ENCODE results near the gene ACTG1.
A peak's percentile ranks its signal among the peaks of the same experiment; 100 is the strongest.

The ACTG1 gene

DNA sequence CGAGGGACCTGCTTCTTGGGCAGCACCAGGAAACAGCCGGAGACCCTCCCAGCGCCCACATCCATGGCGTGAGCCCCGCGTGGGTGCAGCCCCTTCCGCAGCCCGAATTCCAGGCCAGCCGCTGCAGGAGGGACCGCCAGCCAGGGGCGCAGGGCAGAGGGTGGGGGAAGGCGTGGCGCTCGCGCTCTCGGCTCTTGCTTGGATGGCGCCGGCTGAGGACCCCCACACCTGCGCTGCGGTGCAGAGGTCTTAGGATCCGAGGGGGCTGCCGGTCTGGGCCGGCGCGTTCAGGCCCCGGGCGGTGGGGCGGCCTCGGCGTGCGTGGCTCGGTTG is 28.8 kb downstream of the ACTG1 start:
- DNase-seq (ENCODE audit: insufficient read length, low spot score), result no peak
- FAIRE-seq, result no peak

GRCh38 chr17:81483085-81483861 is 29.3 kb downstream of the ACTG1 start:
- no peak for DNase-seq (ENCODE audit: insufficient read length, low spot score)
- FAIRE-seq, result no peak

DNA sequence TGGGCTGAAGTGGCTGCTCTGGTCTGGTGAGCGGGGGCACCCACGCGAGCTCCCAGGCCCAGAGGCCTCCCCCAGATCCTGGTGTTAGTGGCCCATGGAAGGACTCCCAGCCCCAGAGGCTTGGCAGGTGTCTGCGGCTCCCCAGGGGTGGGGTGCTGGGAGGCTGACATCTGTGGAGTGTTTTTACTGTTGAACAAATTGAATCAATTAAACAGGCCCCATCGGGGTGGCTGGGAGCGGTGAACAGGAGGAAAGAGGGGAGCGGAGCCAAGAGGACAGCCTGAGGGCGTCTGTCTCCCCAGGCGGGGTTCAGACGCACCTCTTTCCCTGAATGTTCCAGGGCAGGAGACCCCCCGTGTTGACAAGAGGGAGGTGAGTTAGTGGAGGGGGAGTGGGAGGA is 29.9 kb downstream of the ACTG1 start:
- FAIRE-seq (no peak), DNase-seq (ENCODE audit: insufficient read length, low spot score) (no peak)

GRCh38 chr17:81481815-81482505 is 30.6 kb downstream of the ACTG1 start:
- FAIRE-seq (no peak), DNase-seq (ENCODE audit: insufficient read length, low spot score) (no peak)

DNA sequence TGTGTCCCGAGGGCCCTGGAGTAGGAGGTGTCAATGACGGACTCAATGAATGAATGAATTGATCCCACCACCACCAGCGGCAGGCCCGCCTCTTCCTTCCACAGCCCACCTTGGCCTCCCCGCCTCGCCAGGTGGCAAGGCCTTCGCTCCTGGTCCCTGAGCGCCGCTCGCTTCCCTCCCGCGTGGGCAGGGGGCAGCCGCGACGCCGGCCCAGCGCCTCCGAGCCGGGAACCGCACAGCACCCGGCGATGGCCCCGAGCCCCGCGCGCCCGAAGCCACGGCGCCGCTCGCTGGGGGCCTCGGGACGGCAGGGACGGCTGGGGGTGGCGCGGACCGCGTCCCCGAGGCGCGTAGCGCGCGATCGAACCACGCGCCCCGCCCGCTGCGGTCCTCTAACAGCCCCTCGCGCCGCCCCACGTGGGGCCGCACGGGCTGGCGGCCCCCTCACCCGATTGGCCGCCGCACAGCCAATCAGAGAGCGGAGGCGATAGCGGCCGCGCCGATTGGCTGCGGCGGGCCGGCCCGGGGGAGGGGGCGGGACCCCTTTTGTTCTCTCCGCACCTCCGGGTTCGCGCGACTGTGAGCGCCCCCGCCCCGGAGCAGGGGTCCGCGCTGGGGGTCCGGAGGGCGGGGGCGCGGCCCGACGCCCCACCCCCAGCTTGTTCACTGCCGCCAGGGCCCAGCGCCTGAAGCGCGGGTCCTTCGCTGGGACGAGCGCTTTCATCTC is 31.4 kb downstream of the ACTG1 start:
- DNase-seq (ENCODE audit: insufficient read length, low spot score) (peak; percentile 55), FAIRE-seq (no peak)

DNA sequence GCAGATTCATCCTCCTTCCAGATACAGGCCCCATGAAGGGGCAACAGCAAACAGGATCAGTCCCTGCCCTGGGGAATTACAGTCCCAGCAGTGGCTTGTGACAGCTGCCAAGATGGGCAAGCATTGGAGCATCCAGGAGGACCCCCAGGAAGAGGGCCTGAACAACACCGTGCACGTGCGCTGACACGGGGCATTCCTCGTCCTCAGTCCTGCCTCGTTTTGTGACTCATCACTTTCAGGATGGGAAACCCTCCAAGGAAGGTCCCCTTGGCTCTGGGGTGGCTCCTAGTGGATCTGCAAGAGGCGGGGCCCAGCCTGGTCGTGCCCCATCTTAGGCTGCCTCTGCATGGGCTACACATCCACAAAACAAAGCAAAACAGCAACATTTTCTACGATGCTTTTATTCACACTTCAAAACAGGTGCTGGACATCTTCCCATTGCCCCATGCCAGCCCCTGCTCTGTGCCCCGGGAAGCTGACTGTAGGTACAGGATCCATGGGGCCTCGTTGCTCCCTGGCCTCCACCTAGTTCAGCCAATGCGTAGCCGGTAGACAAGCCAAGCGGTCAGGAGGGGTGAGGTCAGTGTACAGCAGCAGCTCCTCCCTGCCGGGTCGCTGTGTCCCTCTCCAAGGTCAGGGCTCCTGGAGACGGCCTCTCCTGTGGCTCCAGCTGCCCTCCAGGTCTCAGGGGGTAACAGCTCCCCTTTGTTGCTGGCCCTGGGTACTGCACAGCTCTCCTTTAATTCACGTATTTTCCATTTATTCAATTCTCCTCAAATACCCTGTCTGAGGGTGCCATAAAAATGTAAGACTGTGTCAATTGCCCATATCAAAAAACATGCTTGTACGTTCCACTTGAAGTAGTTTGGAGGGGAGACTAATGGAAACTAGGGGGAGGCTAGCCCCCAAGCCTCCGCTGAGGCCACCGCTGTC is 32.2 kb downstream of the ACTG1 start:
- DNase-seq (ENCODE audit: insufficient read length, low spot score) (peak; percentile 72), FAIRE-seq (peak; percentile 91)

- DNase-seq (ENCODE audit: insufficient read length, low spot score), result no peak
- peak; percentile 16 for FAIRE-seq
Observed at GRCh38 chr17:81479175-81480071, 33.2 kb downstream of the ACTG1 start.

GRCh38 chr17:81478119-81478518 is 34.5 kb downstream of the ACTG1 start:
- DNase-seq (ENCODE audit: insufficient read length, low spot score) (no peak), FAIRE-seq (no peak)

GRCh38 chr17:81477173-81477572 is 35.4 kb downstream of the ACTG1 start:
- DNase-seq (ENCODE audit: insufficient read length, low spot score) (no peak), FAIRE-seq (no peak)

DNA sequence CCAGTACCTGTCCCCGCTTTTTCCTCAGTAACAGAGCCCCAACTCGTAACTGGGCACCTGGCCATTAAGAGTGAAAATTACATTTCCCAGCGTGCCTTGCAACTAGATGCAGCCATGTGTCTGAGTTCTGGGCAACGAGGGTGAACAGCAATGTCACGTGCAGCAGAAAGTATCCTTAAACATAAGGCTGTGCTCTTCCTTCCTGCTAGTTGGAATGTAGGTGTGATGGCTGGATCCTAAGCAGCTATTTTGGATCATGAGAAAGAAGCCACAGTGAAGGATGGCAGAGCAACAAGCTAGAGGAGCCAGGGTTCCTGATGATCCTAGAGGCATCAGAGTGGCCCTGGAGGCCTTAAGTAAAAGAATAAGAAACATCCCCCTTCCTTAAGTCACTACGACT is 36.0 kb downstream of the ACTG1 start:
- FAIRE-seq, result no peak
- DNase-seq (ENCODE audit: insufficient read length, low spot score), result no peak

GRCh38 chr17:81476097-81476496 is 36.5 kb downstream of the ACTG1 start:
- FAIRE-seq (no peak), DNase-seq (ENCODE audit: insufficient read length, low spot score) (no peak)

- DNase-seq (ENCODE audit: insufficient read length, low spot score) (no peak), FAIRE-seq (no peak)
Observed at GRCh38 chr17:81474958-81475357, 37.6 kb downstream of the ACTG1 start.

- FAIRE-seq, result no peak
Observed at GRCh38 chr17:81473019-81473418, 39.6 kb downstream of the ACTG1 start.

GRCh38 chr17:81471818-81472456 is 40.7 kb downstream of the ACTG1 start:
- DNase-seq (ENCODE audit: insufficient read length, low spot score) (peak; percentile 57), FAIRE-seq (peak; percentile 76)

More at GRCh38 chr17:81473019-81473418, 39.6 kb downstream of the ACTG1 start:
- DNase-seq (ENCODE audit: insufficient read length, low spot score), result no peak

DNA sequence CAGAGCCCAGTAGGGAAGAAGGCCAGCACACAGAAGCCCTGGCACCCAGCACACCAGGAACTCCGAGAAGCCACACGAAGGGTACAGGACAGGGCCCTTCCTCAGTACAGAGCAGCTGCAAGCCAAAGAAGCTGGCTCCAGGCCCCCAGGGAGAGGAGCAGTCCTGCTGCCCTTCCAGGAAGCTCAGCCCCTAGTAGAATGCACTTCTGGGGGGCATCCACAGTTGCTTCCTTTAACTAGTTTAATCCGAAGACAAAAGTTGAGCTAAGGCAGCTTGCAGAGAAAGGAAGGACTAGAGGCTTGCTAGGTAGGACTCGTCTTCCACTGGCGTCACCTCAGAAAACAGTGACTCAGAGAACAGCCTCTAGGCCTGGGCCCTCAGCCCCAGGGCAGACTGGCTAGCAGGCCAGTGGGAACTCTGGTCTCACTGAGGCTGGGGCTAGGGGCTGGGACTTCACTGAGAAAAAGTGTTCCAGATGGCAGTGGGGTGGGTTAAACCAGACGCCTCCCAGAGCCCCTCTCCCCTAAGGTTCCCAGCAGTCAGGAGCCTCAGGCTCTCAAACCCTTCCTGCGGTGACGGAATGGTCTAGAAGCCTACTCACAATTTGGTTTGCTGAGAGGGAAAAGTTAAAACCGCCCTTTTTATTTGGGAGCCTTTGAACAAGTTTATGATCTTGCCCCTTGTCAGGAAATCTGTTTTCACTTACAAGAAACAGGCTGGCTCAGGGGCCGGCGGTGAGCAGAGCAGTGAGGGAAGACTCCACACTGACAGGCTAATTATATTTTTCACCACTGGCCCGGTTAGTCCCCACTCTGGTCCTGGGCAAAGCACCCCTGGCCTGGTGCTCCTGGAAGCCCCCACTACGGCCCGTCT is 41.4 kb downstream of the ACTG1 start:
- FAIRE-seq, result no peak
- no peak for DNase-seq (ENCODE audit: insufficient read length, low spot score)

- no peak for FAIRE-seq
- no peak for DNase-seq (ENCODE audit: insufficient read length, low spot score)
Observed at GRCh38 chr17:81470270-81470943, 42.2 kb downstream of the ACTG1 start.

DNA sequence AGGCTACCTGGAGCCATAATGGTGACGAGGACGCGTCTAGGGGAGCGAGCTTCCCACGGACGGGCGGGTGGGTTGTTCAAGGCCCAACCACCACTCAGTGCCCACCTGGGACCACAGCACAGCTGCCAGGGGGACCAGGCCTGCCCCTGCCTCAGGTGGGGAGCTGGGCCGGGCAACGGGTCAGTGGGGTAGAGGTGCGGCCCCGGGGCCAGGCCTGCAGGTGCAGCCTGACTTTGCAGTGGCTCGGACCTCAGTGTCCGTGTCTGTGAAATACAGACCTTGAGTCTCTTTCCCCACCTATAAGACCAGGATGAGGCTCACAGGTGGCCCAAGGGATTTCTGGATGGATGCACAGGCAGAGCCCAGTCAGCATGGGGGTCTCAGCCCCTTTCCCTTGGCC is 43.3 kb downstream of the ACTG1 start:
- FAIRE-seq (no peak), DNase-seq (ENCODE audit: insufficient read length, low spot score) (no peak)

DNA sequence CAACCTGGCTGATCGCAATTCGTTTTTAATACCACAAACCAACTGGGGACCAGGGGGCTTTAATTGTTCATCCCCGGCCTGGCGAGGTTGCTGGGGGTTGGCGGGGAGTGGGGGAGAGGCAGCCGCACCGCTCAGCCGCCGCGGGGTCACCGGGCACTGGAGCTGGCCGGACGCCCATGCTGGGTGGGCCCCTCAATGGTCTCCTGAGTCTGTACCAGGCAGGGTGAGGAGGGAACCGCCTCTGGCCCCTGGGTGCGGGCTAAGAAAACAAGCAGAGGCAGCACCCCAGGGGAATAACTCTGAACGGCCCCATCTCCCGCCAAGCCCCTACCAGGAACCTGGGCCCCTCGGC is 43.9 kb downstream of the ACTG1 start:
- DNase-seq (ENCODE audit: insufficient read length, low spot score) (no peak), FAIRE-seq (no peak)

Measured in HTR-8/SVneo (cell line).